ENCODE results near the gene RFNG. TPM values are rescaled to one million over a fixed set of nuclear protein-coding genes. Genes with fewer than 3 reads are reported as not detected.

Gene RFNG
- polyA plus RNA-seq, 1 donor (not counting 4 experiments of a cell fraction or from before 2014, with no cell fraction given) = 10.2 TPM

DNA sequence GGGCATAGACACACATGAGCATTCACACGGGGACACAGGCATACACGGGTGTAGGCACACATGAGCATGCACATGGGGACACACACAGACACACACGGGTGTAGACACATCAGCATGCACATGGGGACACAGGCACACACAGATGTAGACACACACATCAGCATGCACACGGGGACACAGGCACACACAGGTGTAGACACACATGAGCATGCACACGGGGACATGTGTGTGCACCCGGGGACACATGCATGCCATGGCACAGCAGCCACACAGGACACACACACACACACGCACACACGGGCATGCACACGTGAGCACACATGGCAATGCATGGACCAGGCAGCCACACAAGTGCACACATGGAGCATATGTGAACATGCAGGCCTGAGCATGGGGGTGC, 9.0 kb downstream of the RFNG start:
- peaks cover 4% of the 10 kb centered on the region for H3K4me1 ChIP-seq (ENCODE audit: control insufficient read depth, extremely low read depth, insufficient read depth, low read length)
- dilution Hi-C loops (cut with MboI; ENCODE audit: extremely low pct_ligation_motif_present, low sequenced_read_pairs) = no loop called here
- H3K36me3 ChIP-seq (ENCODE audit: control insufficient read depth in 2 of 2, extremely low read depth in 1 of 2, insufficient read depth in 2 of 2, low read length in 2 of 2) = peaks cover 0 to 1% of the 10 kb centered on the region in 2 experiments
- no peak overlapping the region for H3K4me2 ChIP-seq (ENCODE audit: control insufficient read depth, extremely low read depth, insufficient read depth, low read depth, low read length)
- H3K27ac ChIP-seq (ENCODE audit: control insufficient read depth, insufficient read depth, low read length) = no peak overlapping the region
- no peaks in the 10 kb centered on the region for H3K9me3 ChIP-seq (ENCODE audit: control insufficient read depth, low read depth, low read length)
- TF ChIP-seq, protein P1, sequence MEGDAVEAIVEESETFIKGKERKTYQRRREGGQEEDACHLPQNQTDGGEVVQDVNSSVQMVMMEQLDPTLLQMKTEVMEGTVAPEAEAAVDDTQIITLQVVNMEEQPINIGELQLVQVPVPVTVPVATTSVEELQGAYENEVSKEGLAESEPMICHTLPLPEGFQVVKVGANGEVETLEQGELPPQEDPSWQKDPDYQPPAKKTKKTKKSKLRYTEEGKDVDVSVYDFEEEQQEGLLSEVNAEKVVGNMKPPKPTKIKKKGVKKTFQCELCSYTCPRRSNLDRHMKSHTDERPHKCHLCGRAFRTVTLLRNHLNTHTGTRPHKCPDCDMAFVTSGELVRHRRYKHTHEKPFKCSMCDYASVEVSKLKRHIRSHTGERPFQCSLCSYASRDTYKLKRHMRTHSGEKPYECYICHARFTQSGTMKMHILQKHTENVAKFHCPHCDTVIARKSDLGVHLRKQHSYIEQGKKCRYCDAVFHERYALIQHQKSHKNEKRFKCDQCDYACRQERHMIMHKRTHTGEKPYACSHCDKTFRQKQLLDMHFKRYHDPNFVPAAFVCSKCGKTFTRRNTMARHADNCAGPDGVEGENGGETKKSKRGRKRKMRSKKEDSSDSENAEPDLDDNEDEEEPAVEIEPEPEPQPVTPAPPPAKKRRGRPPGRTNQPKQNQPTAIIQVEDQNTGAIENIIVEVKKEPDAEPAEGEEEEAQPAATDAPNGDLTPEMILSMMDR (optimal IDR thresholded peaks at IDR 0.05 in 1 of 3, IDR thresholded peaks at IDR 0.05 in 1 of 3, conservative IDR thresholded peaks at IDR 0.05 in 1 of 3; ENCODE audit: extremely low read depth in 1 of 3, insufficient read depth in 2 of 3, low read length in 3 of 3) = no peak
- no peak for TF ChIP-seq EZH2 (IDR thresholded peaks at IDR 0.05; ENCODE audit: low read length)
- H3K79me2 ChIP-seq (ENCODE audit: control insufficient read depth, insufficient read depth, low read length) = no peaks in the 10 kb centered on the region
- H3K9me1 ChIP-seq (ENCODE audit: control insufficient read depth, extremely low read depth, insufficient read depth, low read length) = no peaks in the 10 kb centered on the region
- FAIRE-seq (no peak), DNase-seq (ENCODE audit: low read depth, low spot score) (no peak)
- no peak overlapping the region for H2AFZ ChIP-seq (ENCODE audit: control insufficient read depth, low read length)
- no peaks in the 10 kb centered on the region for H4K20me1 ChIP-seq (ENCODE audit: control insufficient read depth, extremely low read depth, insufficient read depth, low read length)
- H3K9ac ChIP-seq (ENCODE audit: control insufficient read depth, extremely low read depth, insufficient read depth, low read length) = no peak overlapping the region
- no peak overlapping the region for H3K4me3 ChIP-seq (ENCODE audit: control insufficient read depth in 2 of 3, extremely low read depth in 1 of 3, insufficient read depth in 2 of 3, low read depth in 1 of 3, low read length in 3 of 3)
- no peaks in the 10 kb centered on the region for H3K27me3 ChIP-seq (ENCODE audit: control insufficient read depth, extremely low read depth, insufficient read depth, low read length)

- H3K9me3 ChIP-seq (ENCODE audit: control insufficient read depth, low read depth, low read length) = no peaks in the 10 kb centered on the region
- no peak overlapping the region for H3K4me3 ChIP-seq (ENCODE audit: control insufficient read depth in 2 of 3, extremely low read depth in 1 of 3, insufficient read depth in 2 of 3, low read depth in 1 of 3, low read length in 3 of 3)
- FAIRE-seq = no peak
- H4K20me1 ChIP-seq (ENCODE audit: control insufficient read depth, extremely low read depth, insufficient read depth, low read length) = no peaks in the 10 kb centered on the region
- dilution Hi-C loops (cut with MboI; ENCODE audit: extremely low pct_ligation_motif_present, low sequenced_read_pairs) = no loop called here
- DNase-seq (ENCODE audit: low read depth, low spot score) = no peak
- no peaks in the 10 kb centered on the region for H3K9me1 ChIP-seq (ENCODE audit: control insufficient read depth, extremely low read depth, insufficient read depth, low read length)
- H3K27ac ChIP-seq (ENCODE audit: control insufficient read depth, insufficient read depth, low read length) = no peak overlapping the region
- H3K36me3 ChIP-seq (ENCODE audit: control insufficient read depth in 2 of 2, extremely low read depth in 1 of 2, insufficient read depth in 2 of 2, low read length in 2 of 2) = no peaks in the 10 kb centered on the region
- H3K4me1 ChIP-seq (ENCODE audit: control insufficient read depth, extremely low read depth, insufficient read depth, low read length) = peaks cover 8% of the 10 kb centered on the region
- H2AFZ ChIP-seq (ENCODE audit: control insufficient read depth, low read length) = no peak overlapping the region
- no peaks in the 10 kb centered on the region for H3K27me3 ChIP-seq (ENCODE audit: control insufficient read depth, extremely low read depth, insufficient read depth, low read length)
- H3K4me2 ChIP-seq (ENCODE audit: control insufficient read depth, extremely low read depth, insufficient read depth, low read depth, low read length) = no peak overlapping the region
- H3K79me2 ChIP-seq (ENCODE audit: control insufficient read depth, insufficient read depth, low read length) = no peaks in the 10 kb centered on the region
- no peak for TF ChIP-seq EZH2 (IDR thresholded peaks at IDR 0.05; ENCODE audit: low read length)
- TF ChIP-seq, protein P1 (optimal IDR thresholded peaks at IDR 0.05 in 1 of 3, IDR thresholded peaks at IDR 0.05 in 1 of 3, conservative IDR thresholded peaks at IDR 0.05 in 1 of 3; ENCODE audit: extremely low read depth in 1 of 3, insufficient read depth in 2 of 3, low read length in 3 of 3) = no peak
- H3K9ac ChIP-seq (ENCODE audit: control insufficient read depth, extremely low read depth, insufficient read depth, low read length) = no peak overlapping the region
Measured at GRCh38 chr17:82041144-82041814, 10.3 kb downstream of the RFNG start.

All from keratinocyte (primary cell).